ENCODE data around the gene CBX3. TPM values are rescaled to one million over a fixed set of nuclear protein-coding genes. Genes with fewer than 3 reads are reported as not detected.
A peak's percentile ranks its signal among the peaks of the same experiment; 100 is the strongest.

The CBX3 gene
- total RNA-seq, 1 experiment from 2014 or later, result 132 TPM

DNA sequence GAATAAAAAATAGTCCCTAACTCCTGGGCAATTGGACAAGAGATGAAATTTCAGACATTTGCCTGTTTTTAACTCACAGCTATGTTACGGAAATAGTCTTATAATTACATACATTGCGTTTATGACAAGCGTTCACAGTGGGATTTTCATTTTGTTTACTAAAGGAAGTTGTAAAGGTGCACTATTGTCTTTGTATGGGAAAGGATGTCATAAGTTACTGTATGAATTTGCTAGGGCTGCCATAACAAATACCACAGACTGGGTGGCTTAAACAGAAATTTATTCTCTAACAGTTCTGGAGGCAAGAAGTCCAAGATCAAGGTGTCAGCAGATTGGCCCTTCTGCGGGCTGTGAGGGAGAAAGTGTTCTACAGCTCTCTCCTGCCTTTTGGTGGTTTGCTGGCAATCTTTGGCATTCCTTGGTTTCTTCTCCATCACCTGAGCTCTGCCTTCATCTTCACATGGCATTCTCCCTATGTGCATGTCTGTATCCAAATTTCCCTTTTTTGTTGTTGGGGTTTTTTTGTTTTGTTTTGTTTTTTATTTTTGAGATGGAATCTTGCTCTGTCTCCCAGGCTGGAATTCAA lies 43.9 kb upstream of the CBX3 start:
- peak overlapping the region; percentile 96 for H3K27ac ChIP-seq (ENCODE audit: low read length)
- no peaks in the 10 kb centered on the region for H3K9me2 ChIP-seq (replicated peaks; ENCODE audit: low read length)
- DNase-seq (peak; percentile 74), ATAC-seq (peak; percentile 11)
- H3K27me3 ChIP-seq (ENCODE audit: low read length), result no peaks in the 10 kb centered on the region
- intact Hi-C loops (cut with micrococcal nuclease), result loop anchor here (2.0 to 5.0 kb wide), 4 partner anchors 23 to 1010 kb away; partner anchors contain the start of gene HOXA9
- TF ChIP-seq, protein P1, sequence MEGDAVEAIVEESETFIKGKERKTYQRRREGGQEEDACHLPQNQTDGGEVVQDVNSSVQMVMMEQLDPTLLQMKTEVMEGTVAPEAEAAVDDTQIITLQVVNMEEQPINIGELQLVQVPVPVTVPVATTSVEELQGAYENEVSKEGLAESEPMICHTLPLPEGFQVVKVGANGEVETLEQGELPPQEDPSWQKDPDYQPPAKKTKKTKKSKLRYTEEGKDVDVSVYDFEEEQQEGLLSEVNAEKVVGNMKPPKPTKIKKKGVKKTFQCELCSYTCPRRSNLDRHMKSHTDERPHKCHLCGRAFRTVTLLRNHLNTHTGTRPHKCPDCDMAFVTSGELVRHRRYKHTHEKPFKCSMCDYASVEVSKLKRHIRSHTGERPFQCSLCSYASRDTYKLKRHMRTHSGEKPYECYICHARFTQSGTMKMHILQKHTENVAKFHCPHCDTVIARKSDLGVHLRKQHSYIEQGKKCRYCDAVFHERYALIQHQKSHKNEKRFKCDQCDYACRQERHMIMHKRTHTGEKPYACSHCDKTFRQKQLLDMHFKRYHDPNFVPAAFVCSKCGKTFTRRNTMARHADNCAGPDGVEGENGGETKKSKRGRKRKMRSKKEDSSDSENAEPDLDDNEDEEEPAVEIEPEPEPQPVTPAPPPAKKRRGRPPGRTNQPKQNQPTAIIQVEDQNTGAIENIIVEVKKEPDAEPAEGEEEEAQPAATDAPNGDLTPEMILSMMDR (conservative IDR thresholded peaks at IDR 0.05; ENCODE audit: low read depth, low read length), result no peak
- TF ChIP-seq EZH2 (IDR thresholded peaks at IDR 0.05; ENCODE audit: low read length, unreplicated experiment) (no peak), EZH2phosphoT487 (IDR thresholded peaks at IDR 0.05; ENCODE audit: borderline replicate concordance, low read length) (no peak)
- H3K9me3 ChIP-seq (ENCODE audit: low read length), result no peaks in the 10 kb centered on the region
- H3K4me2 ChIP-seq (ENCODE audit: low read length), result peak overlapping the region; percentile 96
- H4K20me1 ChIP-seq (ENCODE audit: low read length), result no peaks in the 10 kb centered on the region
- CTCF ChIA-PET, result interaction anchor here (0.6 to 1.5 kb wide), 3 partner anchors 67 to 1905 kb away, joined by 4 to 9 read pairs (median 5); no protein-coding TSS in a partner anchor
- H3K36me3 ChIP-seq (ENCODE audit: low read depth, low read length), result no peaks in the 10 kb centered on the region
- peaks cover 96% of the 10 kb centered on the region for H3K79me2 ChIP-seq (ENCODE audit: low read length)
- peaks cover 5% of the 10 kb centered on the region for H3F3A ChIP-seq (ENCODE audit: low read length, unreplicated experiment)
- BruUV-seq (replicated peaks), result TSS peak; percentile 0
- H3K4me3 ChIP-seq (ENCODE audit: low read length), result peak overlapping the region; percentile 62; the same call in 1 of the 2 replicates
- H2AFZ ChIP-seq (ENCODE audit: low read length), result no peak overlapping the region
- POLR2A ChIA-PET (ENCODE audit: unreplicated experiment), result no interaction called here
- peaks cover 72% of the 10 kb centered on the region for H3K4me1 ChIP-seq (ENCODE audit: insufficient read depth, low read length)
- peak overlapping the region; percentile 78 for H3K9ac ChIP-seq (ENCODE audit: low read length)

DNA sequence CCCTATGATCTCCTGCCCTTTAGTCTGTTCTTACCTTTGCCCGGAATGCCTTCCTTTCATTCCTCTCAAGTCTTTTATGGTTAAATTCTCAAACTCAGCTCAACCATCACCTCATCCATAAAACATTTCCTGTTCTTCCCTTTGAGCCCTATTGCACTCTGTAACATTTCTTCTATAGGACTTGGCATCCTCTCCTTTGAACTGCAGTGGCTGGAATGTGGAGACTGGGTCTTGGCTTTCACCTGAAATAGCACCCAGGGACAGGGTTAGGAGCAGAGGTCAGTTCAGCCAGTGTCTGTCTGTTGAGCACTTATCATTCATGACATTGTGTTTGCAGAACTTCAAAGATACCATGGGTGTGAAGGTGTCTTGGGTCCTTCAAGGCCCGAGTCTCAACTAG lies 42.3 kb upstream of the CBX3 start:
- H3F3A ChIP-seq (ENCODE audit: low read length, unreplicated experiment), result peaks cover 5% of the 10 kb centered on the region
- no peaks in the 10 kb centered on the region for H3K27me3 ChIP-seq (ENCODE audit: low read length)
- DNase-seq (peak; percentile 60), ATAC-seq (peak; percentile 4)
- CTCF ChIA-PET, result interaction anchor here (1.0 kb wide), 1 partner anchor 23 kb away, joined by 4 read pairs; no protein-coding TSS in a partner anchor
- H3K4me2 ChIP-seq (ENCODE audit: low read length), result peak overlapping the region; percentile 96
- H3K79me2 ChIP-seq (ENCODE audit: low read length), result peaks cover 87% of the 10 kb centered on the region
- intact Hi-C loops (cut with micrococcal nuclease), result loop anchor here (5.0 kb wide), 2 partner anchors 67 to 1008 kb away; partner anchors contain the start of gene HOXA9
- POLR2A ChIA-PET (ENCODE audit: unreplicated experiment), result no interaction called here
- H3K9ac ChIP-seq (ENCODE audit: low read length), result no peak overlapping the region
- no TSS peak for BruUV-seq (replicated peaks)
- no peaks in the 10 kb centered on the region for H3K9me3 ChIP-seq (ENCODE audit: low read length)
- H3K4me1 ChIP-seq (ENCODE audit: insufficient read depth, low read length), result peaks cover 66% of the 10 kb centered on the region
- H3K9me2 ChIP-seq (replicated peaks; ENCODE audit: low read length), result no peaks in the 10 kb centered on the region
- H3K27ac ChIP-seq (ENCODE audit: low read length), result peak overlapping the region; percentile 96
- TF ChIP-seq, protein P1 (conservative IDR thresholded peaks at IDR 0.05; ENCODE audit: low read depth, low read length), result no peak
- no peak for TF ChIP-seq EZH2 (IDR thresholded peaks at IDR 0.05; ENCODE audit: low read length, unreplicated experiment)
- no peak for TF ChIP-seq EZH2phosphoT487 (IDR thresholded peaks at IDR 0.05; ENCODE audit: borderline replicate concordance, low read length)
- no peak overlapping the region for H2AFZ ChIP-seq (ENCODE audit: low read length)
- no peak overlapping the region for H3K4me3 ChIP-seq (ENCODE audit: low read length)
- no peaks in the 10 kb centered on the region for H4K20me1 ChIP-seq (ENCODE audit: low read length)
- H3K36me3 ChIP-seq (ENCODE audit: low read depth, low read length), result no peaks in the 10 kb centered on the region

DNA sequence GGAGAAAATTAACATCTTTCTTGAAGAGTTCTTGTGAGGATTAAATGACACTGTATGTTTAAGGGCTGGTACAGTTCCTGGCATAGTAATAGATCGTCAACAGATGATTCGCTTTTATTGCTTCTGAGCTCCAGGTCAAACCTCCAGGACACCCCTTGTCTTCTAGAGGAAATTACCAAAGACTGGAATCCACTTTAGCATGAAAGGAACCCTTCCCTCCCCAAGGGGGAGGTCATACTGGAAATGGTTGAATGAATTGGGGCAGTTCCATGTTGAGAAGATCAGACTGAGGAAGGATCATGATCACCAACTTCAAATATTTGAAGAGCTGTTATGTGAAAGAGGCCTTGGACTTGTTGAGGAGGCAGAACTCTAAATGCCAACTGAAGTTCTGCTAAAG lies 40.6 kb upstream of the CBX3 start:
- no peak for ATAC-seq
- Histone ChIP-seq H3K4me1 (ENCODE audit: insufficient read depth, low read length) (peaks cover 52% of the 10 kb centered on the region), H3F3A (ENCODE audit: low read length, unreplicated experiment) (peaks cover 4% of the 10 kb centered on the region), H3K9ac (ENCODE audit: low read length) (no peak overlapping the region), H3K4me3 (ENCODE audit: low read length) (no peak overlapping the region), H3K36me3 (ENCODE audit: low read depth, low read length) (no peaks in the 10 kb centered on the region), H2AFZ (ENCODE audit: low read length) (no peak overlapping the region), H3K27ac (ENCODE audit: low read length) (no peak overlapping the region), H3K4me2 (ENCODE audit: low read length) (peak overlapping the region; percentile 5; the same call in 1 of the 2 replicates), H3K9me3 (ENCODE audit: low read length) (no peaks in the 10 kb centered on the region), H3K27me3 (ENCODE audit: low read length) (no peaks in the 10 kb centered on the region), H3K79me2 (ENCODE audit: low read length) (peaks cover 74% of the 10 kb centered on the region), H4K20me1 (ENCODE audit: low read length) (peaks cover under 1% of the 10 kb centered on the region; the same call in 1 of the 2 replicates), H3K9me2 (replicated peaks; ENCODE audit: low read length) (no peaks in the 10 kb centered on the region)
- POLR2A ChIA-PET (ENCODE audit: unreplicated experiment), result interaction anchor here (0.5 to 0.7 kb wide), 2 partner anchors 30 to 82 kb away, joined by 3 to 4 read pairs; no protein-coding TSS in a partner anchor
- intact Hi-C loops (cut with micrococcal nuclease), result no loop called here
- DNase-seq, result no peak
- CTCF ChIA-PET, result no interaction called here
- no TSS peak for BruUV-seq (replicated peaks)
- no peak for TF ChIP-seq EZH2 (IDR thresholded peaks at IDR 0.05; ENCODE audit: low read length, unreplicated experiment)
- TF ChIP-seq EZH2phosphoT487 (IDR thresholded peaks at IDR 0.05; ENCODE audit: borderline replicate concordance, low read length), result no peak
- TF ChIP-seq, protein P1 (conservative IDR thresholded peaks at IDR 0.05; ENCODE audit: low read depth, low read length), result no peak

Data from PC-3 (cell line).